OCI-LY1 (cell line): ENCODE measurements around the gene IFIT1B.
"Not testable (repeated sequence)": the region's sequence is repeated elsewhere in the genome, so short reads cannot be mapped to it uniquely, and the experiment has no call there.

ENCODE experiments used
- H2AFZ ChIP-seq: fragments of 200-600 bp; sonication (generic), shearing (Covaris generic); 2 replicates; pipeline ENCODE4 v1.6.0; 2014; ENCODE audit warnings: antibody characterized with exemption, mild to moderate bottlenecking, low read length
- H3F3A ChIP-seq: fragments of 200-600 bp; sonication (generic), shearing (Covaris generic); 2 replicates; pipeline ENCODE4 v1.6.0; 2014; ENCODE audit warnings: mild to moderate bottlenecking, antibody characterized with exemption, low read length, moderate library complexity; ENCODE audit not compliant: insufficient read depth
- H3K27ac ChIP-seq: fragments of 200-600 bp; sonication (generic); 2 replicates; pipeline ENCODE4 v1.5.1; 2014; ENCODE audit warnings: low read length, mixed run types, mild to moderate bottlenecking, low read depth; ENCODE audit not compliant: poor library complexity, severe bottlenecking
- H3K27me3 ChIP-seq: fragments of 200-600 bp; sonication (generic); 2 replicates; pipeline ENCODE4 v1.6.0; 2014; ENCODE audit warnings: antibody characterized with exemption, mild to moderate bottlenecking, low read length, moderate library complexity; ENCODE audit not compliant: insufficient read depth
- H3K36me3 ChIP-seq: fragments of 200-600 bp; sonication (generic); 2 replicates; pipeline ENCODE4 v1.6.1; 2014; ENCODE audit warnings: mild to moderate bottlenecking, antibody characterized with exemption, low read length, moderate library complexity, mixed read lengths; ENCODE audit not compliant: insufficient read depth
- H3K4me1 ChIP-seq: fragments of 200-600 bp; sonication (generic); 2 replicates; pipeline ENCODE4 v1.5.1; 2014; ENCODE audit warnings: mild to moderate bottlenecking, low read length, moderate library complexity; ENCODE audit not compliant: insufficient read depth, severe bottlenecking
- H3K4me2 ChIP-seq: fragments of 200-600 bp; sonication (generic), shearing (Covaris generic); 2 replicates; pipeline ENCODE4 v1.6.1; 2014; ENCODE audit warnings: low read length
- H3K4me3 ChIP-seq: fragments of 200-600 bp; sonication (generic); 2 replicates; pipeline ENCODE4 v1.5.1; 2014; ENCODE audit warnings: low read length, low read depth, mild to moderate bottlenecking, mixed read lengths; ENCODE audit not compliant: poor library complexity, severe bottlenecking
- H3K79me2 ChIP-seq: fragments of 200-600 bp; shearing (Covaris generic); 2 replicates; pipeline ENCODE4 v1.6.1; 2016; ENCODE audit warnings: mixed run types, low read length, mixed read lengths; ENCODE audit not compliant: insufficient read depth
- H3K9ac ChIP-seq: fragments of 200-600 bp; sonication (generic), shearing (Covaris generic); 2 replicates; pipeline ENCODE4 v1.6.1; 2014; ENCODE audit warnings: mild to moderate bottlenecking, low read length, mixed read lengths
- H3K9me2 ChIP-seq: fragments of 200-600 bp; sonication (generic), shearing (Covaris generic); 2 replicates; pipeline ENCODE4 v1.6.1; 2014; ENCODE audit warnings: low read depth, mild to moderate bottlenecking, low read length, mixed read lengths
- H3K9me3 ChIP-seq: fragments of 200-600 bp; shearing (Covaris generic); 2 replicates; pipeline ENCODE4 v1.6.1; 2014; ENCODE audit warnings: low read length, mixed read lengths
- H4K20me1 ChIP-seq: fragments of 200-600 bp; sonication (generic), shearing (Covaris generic); 2 replicates; pipeline ENCODE4 v1.6.0; 2016; ENCODE audit warnings: mild to moderate bottlenecking, low read length; ENCODE audit not compliant: insufficient read depth
- EZH2 ChIP-seq: fragments of 200-600 bp; sonication (generic), shearing (Covaris generic); IDR thresholded peaks from 2 replicates; pipeline ENCODE4 v1.8.0; 2017; ENCODE audit warnings: borderline replicate concordance, mixed run types, mild to moderate bottlenecking, antibody characterized with exemption, low read length, moderate library complexity, mixed read lengths
- TF ChIP-seq, protein P1 (sequence below): fragments of 200-600 bp; sonication (generic), shearing (Covaris generic); IDR thresholded peaks from 2 replicates; pipeline ENCODE4 v1.5.1; 2017; ENCODE audit warnings: mild to moderate bottlenecking, antibody characterized with exemption, low read length, moderate library complexity, mixed read lengths

IFIT1B gene, protein sequence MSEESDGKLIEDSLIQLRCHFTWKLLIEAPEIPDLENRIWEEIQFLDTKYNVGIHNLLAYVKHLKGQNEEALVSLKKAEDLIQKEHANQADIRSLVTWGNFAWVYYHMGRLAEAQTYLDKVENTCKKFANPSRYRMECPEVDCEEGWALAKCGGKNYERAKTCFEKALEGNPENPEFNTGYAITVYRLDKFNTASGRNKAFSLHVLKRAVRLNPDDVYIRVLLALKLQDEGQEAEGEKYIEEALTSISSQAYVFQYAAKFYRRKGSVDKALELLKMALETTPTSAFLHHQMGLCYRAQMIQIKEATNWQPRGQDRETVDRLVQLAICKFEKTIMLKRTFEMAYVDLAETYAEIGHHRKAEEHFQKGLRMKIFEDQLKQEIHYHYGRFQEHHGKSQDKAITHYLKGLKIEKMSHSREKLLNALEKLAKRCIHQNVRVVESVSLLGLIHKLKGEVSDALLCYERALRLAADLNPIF

DNA sequence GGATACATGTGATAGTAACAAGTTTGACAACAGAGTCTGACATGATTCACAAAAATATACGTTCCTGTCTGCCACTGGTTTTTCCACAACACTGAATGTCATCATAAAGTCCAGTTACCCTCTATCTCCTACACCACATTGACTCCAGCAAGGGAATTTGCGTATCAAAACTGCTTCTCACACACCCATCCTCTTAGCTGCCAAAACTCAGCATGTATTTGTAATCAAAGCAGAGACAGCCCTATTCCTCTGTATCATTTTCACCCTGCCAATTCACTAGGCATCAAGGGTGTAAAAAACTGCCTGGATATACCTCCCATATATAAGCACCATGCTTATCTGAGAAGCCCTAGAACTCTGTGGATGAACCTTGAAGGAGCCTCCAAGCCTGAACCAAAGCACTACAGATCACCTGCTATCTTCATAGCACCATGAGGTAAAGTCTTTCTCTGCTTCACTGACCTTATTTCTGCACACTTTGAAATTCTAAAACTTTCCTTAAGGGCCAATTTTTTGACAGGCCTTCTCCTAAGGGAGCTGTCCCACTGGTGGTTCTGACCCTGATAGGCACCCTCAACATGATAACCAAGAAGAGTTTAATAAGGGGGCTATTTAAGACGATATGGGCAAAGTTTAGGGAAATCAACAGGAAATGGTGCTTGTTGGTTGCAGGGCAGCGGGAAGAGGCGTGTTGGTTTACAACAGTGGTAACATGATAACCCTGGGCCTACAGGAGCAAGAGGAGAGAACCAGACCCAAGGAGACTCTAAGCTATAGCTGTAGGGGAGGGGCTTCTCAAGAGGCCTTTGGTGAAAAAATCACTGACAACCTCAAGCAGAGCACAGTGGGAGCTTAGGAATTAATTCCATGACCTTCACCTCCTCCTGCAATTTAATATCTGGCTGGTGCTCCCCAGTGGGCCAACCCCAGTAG lies at the start of gene IFIT1B:
Gene IFIT1B, plus strand, starts transcription at position 352 of the 933 bp plus-strand sequence. Its CDS starts 80 bp downstream, at position 432.
- Histone ChIP-seq H3K9me2 (no peaks in the 10 kb centered on the region), H3K4me1 (no peaks in the 10 kb centered on the region), H3K27ac (no peak within 1 kb of the TSS), H3F3A (no peaks in the 10 kb centered on the region), H2AFZ (no peak within 1 kb of the TSS), H3K36me3 (no peaks in the 10 kb centered on the region), H3K27me3 (no peaks in the 10 kb centered on the region), H3K79me2 (no peaks in the 10 kb centered on the region), H4K20me1 (no peaks in the 10 kb centered on the region), H3K9ac (no peak within 1 kb of the TSS), H3K4me2 (no peak within 1 kb of the TSS), H3K4me3 (no peak within 1 kb of the TSS), H3K9me3 (no peaks in the 10 kb centered on the region)
- TF ChIP-seq EZH2, result no peak
- TF ChIP-seq, protein P1, sequence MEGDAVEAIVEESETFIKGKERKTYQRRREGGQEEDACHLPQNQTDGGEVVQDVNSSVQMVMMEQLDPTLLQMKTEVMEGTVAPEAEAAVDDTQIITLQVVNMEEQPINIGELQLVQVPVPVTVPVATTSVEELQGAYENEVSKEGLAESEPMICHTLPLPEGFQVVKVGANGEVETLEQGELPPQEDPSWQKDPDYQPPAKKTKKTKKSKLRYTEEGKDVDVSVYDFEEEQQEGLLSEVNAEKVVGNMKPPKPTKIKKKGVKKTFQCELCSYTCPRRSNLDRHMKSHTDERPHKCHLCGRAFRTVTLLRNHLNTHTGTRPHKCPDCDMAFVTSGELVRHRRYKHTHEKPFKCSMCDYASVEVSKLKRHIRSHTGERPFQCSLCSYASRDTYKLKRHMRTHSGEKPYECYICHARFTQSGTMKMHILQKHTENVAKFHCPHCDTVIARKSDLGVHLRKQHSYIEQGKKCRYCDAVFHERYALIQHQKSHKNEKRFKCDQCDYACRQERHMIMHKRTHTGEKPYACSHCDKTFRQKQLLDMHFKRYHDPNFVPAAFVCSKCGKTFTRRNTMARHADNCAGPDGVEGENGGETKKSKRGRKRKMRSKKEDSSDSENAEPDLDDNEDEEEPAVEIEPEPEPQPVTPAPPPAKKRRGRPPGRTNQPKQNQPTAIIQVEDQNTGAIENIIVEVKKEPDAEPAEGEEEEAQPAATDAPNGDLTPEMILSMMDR, result no peak

GRCh38 chr10:89329151-89329550 lies 48.7 kb upstream of the IFIT1B start:
- H3K4me1 ChIP-seq, result no peaks in the 10 kb centered on the region

DNA sequence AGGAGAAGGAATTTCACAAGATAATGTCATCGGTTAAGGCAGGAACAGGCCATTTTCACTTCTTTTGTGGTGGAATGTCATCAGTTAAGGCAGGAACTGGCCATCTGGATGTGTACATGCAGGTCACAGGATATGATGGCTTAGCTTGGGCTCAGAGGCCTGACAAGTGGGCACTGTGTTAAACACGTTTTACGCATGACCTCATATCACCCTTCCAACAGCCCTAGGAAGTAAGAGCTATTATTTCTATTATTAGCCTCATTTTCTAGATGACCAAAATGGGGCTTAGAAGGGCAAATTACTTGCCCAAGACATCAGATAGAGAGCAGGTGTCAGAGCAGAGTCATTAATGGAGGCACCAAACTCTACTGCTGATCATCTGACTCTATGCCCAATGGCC lies 47.8 kb upstream of the IFIT1B start:
- not testable (repeated sequence) for H3K9ac ChIP-seq, H3K9me2 ChIP-seq, H3K4me1 ChIP-seq, H3K4me2 ChIP-seq, H3K27me3 ChIP-seq, H2AFZ ChIP-seq, H3K36me3 ChIP-seq, H3F3A ChIP-seq, H4K20me1 ChIP-seq, H3K27ac ChIP-seq, H3K79me2 ChIP-seq, H3K4me3 ChIP-seq, H3K9me3 ChIP-seq

More at GRCh38 chr10:89329151-89329550, 48.7 kb upstream of the IFIT1B start:
- H3K79me2 ChIP-seq, result no peaks in the 10 kb centered on the region
- no peak overlapping the region for H2AFZ ChIP-seq
- no peaks in the 10 kb centered on the region for H3F3A ChIP-seq
- no peak overlapping the region for H3K4me2 ChIP-seq
- H3K4me3 ChIP-seq, result no peak overlapping the region
- H3K36me3 ChIP-seq, result no peaks in the 10 kb centered on the region
- H3K9ac ChIP-seq, result no peak overlapping the region
- TF ChIP-seq, protein P1, result no peak
- no peak for TF ChIP-seq EZH2
- H3K27ac ChIP-seq, result no peak overlapping the region
- H3K27me3 ChIP-seq, result no peaks in the 10 kb centered on the region
- H3K9me3 ChIP-seq, result no peaks in the 10 kb centered on the region
- no peaks in the 10 kb centered on the region for H4K20me1 ChIP-seq
- H3K9me2 ChIP-seq, result no peaks in the 10 kb centered on the region
